Retinal pigment epithelial cell (primary cell): ENCODE results near the gene PAM.
A peak's percentile ranks its signal among the peaks of the same experiment; 100 is the strongest.

Experiments used
- DNase-seq: peaks from one replicate; pipeline ENCODE4 v3.0.0-alpha.2; 2010; ENCODE audit warnings: low read depth
- H3K4me3 ChIP-seq: 2 replicates; pipeline ENCODE4 v1.5.1; 2011; ENCODE audit warnings: mild to moderate bottlenecking, low read length, control low read depth, moderate library complexity
- TF ChIP-seq, protein P1 (sequence below): conservative IDR thresholded peaks from 2 replicates; pipeline ENCODE4 v1.5.1; 2011; ENCODE audit warnings: low read depth, low read length, control low read depth, inconsistent platforms

PAM gene

DNA sequence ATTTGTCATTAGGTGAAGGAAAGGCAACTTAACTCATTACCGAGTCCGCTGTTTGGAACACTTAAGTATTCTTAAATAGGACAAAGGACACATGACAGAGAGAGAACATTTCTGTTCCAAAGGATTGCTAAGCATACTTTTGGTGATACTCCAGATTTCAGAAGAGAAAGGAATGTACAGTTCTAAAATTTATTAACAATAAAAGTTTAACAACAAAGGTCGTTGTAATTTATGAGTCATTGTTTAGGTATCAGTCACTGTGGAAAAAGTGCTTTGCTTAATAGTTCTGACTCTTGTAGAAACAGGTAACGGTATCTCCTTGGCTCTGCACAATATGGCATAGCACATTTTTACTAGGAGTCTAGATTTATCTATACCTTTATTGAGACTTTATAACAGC lies 36.3 kb upstream of the PAM start:
- H3K4me3 ChIP-seq, result no peak overlapping the region
- TF ChIP-seq, protein P1, sequence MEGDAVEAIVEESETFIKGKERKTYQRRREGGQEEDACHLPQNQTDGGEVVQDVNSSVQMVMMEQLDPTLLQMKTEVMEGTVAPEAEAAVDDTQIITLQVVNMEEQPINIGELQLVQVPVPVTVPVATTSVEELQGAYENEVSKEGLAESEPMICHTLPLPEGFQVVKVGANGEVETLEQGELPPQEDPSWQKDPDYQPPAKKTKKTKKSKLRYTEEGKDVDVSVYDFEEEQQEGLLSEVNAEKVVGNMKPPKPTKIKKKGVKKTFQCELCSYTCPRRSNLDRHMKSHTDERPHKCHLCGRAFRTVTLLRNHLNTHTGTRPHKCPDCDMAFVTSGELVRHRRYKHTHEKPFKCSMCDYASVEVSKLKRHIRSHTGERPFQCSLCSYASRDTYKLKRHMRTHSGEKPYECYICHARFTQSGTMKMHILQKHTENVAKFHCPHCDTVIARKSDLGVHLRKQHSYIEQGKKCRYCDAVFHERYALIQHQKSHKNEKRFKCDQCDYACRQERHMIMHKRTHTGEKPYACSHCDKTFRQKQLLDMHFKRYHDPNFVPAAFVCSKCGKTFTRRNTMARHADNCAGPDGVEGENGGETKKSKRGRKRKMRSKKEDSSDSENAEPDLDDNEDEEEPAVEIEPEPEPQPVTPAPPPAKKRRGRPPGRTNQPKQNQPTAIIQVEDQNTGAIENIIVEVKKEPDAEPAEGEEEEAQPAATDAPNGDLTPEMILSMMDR, result no peak
- no peak for DNase-seq

GRCh38 chr5:102719886-102720285 lies 35.2 kb upstream of the PAM start:
- H3K4me3 ChIP-seq, result no peak overlapping the region
- TF ChIP-seq, protein P1, result no peak
- peak; percentile 60 for DNase-seq

DNA sequence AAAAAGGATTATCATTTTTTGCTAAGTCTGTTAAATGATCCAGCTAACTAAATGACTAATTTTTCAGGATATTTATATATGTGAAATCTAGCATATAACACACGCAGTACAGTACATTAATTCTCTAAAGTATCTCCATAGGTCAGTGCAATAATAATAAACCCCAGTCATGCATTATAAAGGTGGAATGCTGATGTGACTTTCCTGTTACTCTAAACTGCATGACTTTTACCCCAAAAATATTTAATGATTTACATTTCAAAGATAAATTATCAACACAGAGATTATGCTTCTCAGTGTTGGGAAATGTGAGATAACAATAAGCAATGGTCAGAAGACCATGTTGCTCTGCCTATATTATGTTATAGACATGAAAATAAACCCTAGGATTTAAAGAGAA lies 34.1 kb upstream of the PAM start:
- TF ChIP-seq, protein P1, result no peak
- no peak overlapping the region for H3K4me3 ChIP-seq

GRCh38 chr5:102722931-102723330 lies 32.2 kb upstream of the PAM start:
- no peak overlapping the region for H3K4me3 ChIP-seq
- no peak for DNase-seq
- TF ChIP-seq, protein P1, result no peak

More for the DNA sequence above, 34.1 kb upstream of the PAM start:
- DNase-seq, result no peak

- DNase-seq, result no peak
- TF ChIP-seq, protein P1, result no peak
- H3K4me3 ChIP-seq, result no peak overlapping the region
Observed at GRCh38 chr5:102731693-102732092, 23.4 kb upstream of the PAM start.

DNA sequence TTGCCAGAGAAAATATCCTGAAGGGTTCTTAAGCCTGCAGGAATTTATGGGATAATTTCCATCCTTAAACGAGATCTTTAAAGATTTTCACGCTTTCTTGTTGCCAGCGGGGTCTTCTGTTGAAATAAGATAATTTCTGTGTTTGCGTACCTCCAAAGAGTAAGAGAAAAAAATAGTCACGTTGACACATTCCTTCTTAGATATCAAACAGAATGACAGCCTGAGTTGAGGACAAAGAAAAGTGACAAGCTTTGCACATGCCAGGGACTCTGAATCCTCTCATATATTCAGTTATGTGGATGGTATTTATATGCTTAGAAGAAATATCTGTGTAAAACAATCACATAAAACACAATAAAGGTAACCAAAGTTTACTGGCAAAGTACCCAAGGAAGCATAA lies 21.6 kb upstream of the PAM start:
- no peak overlapping the region for H3K4me3 ChIP-seq
- no peak for DNase-seq
- TF ChIP-seq, protein P1, result no peak

DNA sequence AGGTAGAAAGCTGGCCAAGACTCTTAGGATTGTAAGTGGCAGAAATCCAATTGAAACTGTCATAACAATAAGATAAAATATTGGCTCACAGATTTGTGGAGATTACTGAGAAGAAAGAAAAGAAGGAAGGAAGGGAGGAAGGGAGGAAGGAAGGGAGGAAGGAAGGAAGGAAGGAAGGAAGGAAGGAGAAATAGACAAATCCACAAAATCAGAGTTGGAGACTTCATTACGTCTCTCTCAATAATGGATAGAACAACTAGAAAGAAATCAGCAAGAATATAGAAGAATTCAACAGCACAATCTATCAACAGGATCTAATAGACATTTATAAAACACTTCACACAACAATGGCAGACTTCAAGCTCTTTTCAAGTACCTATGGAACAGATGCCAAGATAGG lies 17.9 kb upstream of the PAM start:
- TF ChIP-seq, protein P1, result no peak
- DNase-seq, result no peak
- no peak overlapping the region for H3K4me3 ChIP-seq
